K562 (cell line): ENCODE results near the gene ARL17B. TPM values are rescaled to one million over a fixed set of nuclear protein-coding genes. Genes with fewer than 3 reads are reported as not detected.

Experiments
- RREB1 ChIP-seq: fragments of 250-450 bp; sonication (Bioruptor Pico); IDR thresholded peaks from 2 replicates; pipeline ENCODE4 v1.4.0; 2020
- SNIP1 ChIP-seq: fragments of 450-650 bp; IDR thresholded peaks from 2 replicates; pipeline ENCODE4 v1.7.1; 2017; ENCODE audit warnings: low read depth, mild to moderate bottlenecking
- STAT5B ChIP-seq: fragments of 250-450 bp; sonication (Bioruptor Pico); IDR thresholded peaks from 2 replicates; pipeline ENCODE4 v1.8.0; 2021; ENCODE audit warnings: mild to moderate bottlenecking, inconsistent platforms
- ZNF395 ChIP-seq: fragments of 200-800 bp; sonication (Bioruptor generic); IDR thresholded peaks from 2 replicates; pipeline ENCODE4 v1.6.1; 2017; ENCODE audit warnings: missing genetic modification characterization, missing compliant biosample characterization
- ZNF766 ChIP-seq: fragments of 200-800 bp; sonication (Bioruptor generic); conservative IDR thresholded peaks from 2 replicates; pipeline ENCODE4 v1.6.1; 2016; ENCODE audit warnings: missing genetic modification characterization, missing compliant biosample characterization
- polyA plus RNA-seq, 8 experiments: library from polyadenylated mRNA; depleted of rRNA in 4 of 8; stranded (reverse) in 5 of 8; unstranded in 3 of 8; fragments of >200 nt; fragmentation: Nextera tagmentation in 2 of 8; fragmentation: Illumina TruSeq in 1 of 8; extraction: Ambion mirVana in 2 of 8; extraction: Trizol in 1 of 8; gene quantifications; 2 replicates each; pipeline versions ENCODE4 v1.2.1 to v1.2.3, GENCODE V29; 2011 to 2014; ENCODE audit warnings: inconsistent platforms in 1 of 8, missing spikeins in 1 of 8
- total RNA-seq, 7 experiments: library from RNA; depleted of rRNA in 6 of 7; stranded (reverse); fragments of >200 nt in 6 of 7; fragmentation: Illumina TruSeq in 2 of 7; extraction: Trizol in 2 of 7; gene quantifications; 2 replicates each; pipeline versions ENCODE4 v1.2.1 to v1.2.3, GENCODE V29; 2011 to 2021; ENCODE audit warnings: low replicate concordance in 1 of 7
- TF ChIP-seq, protein P1 (sequence below), 2 experiments: fragments of 450-650 bp; formaldehyde crosslinking in 1 of 2; IDR thresholded peaks; 2 replicates each; pipeline versions ENCODE4 v1.4.0 to v1.6.1; 2014 to 2020; ENCODE audit warnings: mild to moderate bottlenecking in 2 of 2, borderline replicate concordance in 1 of 2, low read depth in 1 of 2
- TF ChIP-seq, protein P2 (sequence below): fragments of 250-450 bp; sonication (Bioruptor Pico); IDR thresholded peaks from 2 replicates; pipeline ENCODE4 v1.8.0; 2021; ENCODE audit warnings: mild to moderate bottlenecking, moderate library complexity

ARL17B gene
- total and polyA plus RNA-seq, 9 of the 15 experiments (the other 6 are each of a cell fraction or from before 2014, with no cell fraction given): 4.0 to 24.2 (median 8.4) TPM

DNA sequence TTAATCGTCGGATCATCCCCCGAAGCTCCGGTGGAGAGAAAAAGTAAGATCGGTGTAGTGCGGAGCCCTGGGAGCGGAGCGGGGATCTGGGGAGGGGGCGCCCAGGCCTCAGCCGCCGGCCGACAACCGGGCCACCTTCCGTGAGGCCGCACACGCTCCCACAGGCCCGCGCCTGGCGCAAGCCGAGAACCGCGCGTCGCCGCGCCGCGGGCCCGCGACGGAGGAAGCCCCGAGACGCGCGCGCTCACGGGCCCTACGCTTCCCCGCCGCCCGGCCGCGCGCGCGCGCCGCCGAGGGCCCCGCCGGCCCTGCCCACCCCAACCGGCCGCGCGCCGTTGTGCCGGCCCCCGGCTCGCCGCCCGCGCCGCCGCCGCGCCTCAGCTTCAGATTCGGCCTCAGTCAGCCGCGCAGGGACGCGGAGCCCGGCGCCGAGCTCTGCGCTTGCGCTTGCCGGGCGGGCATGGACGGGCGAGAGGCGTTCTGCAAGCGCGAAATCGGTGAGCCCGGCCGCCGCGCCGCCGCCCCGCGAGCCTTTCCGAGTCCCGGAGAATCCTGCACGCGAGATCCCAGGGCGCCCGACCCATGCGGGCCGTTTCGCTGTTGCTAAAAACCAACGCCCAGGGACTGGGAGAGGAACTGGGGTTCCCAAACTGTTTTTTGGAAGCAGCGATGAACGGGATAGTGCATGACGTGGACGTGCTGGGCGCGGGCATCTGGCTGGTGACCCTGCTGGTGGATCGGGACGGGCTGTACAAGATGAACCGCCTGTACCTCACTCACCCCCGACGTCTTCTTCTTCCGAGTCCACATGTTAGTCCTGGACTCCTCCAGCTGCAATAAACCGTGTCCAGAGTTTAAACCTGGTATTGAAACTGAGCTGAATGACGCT is 94.7 kb downstream of the ARL17B start (continued):
- TF ChIP-seq, protein P1, sequence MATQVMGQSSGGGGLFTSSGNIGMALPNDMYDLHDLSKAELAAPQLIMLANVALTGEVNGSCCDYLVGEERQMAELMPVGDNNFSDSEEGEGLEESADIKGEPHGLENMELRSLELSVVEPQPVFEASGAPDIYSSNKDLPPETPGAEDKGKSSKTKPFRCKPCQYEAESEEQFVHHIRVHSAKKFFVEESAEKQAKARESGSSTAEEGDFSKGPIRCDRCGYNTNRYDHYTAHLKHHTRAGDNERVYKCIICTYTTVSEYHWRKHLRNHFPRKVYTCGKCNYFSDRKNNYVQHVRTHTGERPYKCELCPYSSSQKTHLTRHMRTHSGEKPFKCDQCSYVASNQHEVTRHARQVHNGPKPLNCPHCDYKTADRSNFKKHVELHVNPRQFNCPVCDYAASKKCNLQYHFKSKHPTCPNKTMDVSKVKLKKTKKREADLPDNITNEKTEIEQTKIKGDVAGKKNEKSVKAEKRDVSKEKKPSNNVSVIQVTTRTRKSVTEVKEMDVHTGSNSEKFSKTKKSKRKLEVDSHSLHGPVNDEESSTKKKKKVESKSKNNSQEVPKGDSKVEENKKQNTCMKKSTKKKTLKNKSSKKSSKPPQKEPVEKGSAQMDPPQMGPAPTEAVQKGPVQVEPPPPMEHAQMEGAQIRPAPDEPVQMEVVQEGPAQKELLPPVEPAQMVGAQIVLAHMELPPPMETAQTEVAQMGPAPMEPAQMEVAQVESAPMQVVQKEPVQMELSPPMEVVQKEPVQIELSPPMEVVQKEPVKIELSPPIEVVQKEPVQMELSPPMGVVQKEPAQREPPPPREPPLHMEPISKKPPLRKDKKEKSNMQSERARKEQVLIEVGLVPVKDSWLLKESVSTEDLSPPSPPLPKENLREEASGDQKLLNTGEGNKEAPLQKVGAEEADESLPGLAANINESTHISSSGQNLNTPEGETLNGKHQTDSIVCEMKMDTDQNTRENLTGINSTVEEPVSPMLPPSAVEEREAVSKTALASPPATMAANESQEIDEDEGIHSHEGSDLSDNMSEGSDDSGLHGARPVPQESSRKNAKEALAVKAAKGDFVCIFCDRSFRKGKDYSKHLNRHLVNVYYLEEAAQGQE (IDR thresholded peaks at IDR 0.05; ENCODE audit: borderline replicate concordance): no peak
- TF ChIP-seq, protein P1 (CRISPR knock-in tag; IDR thresholded peaks at IDR 0.05; ENCODE audit: low read depth): peak; percentile 85
- no peak for TF ChIP-seq STAT5B (CRISPR knock-in tag)
- TF ChIP-seq ZNF766 (CRISPR knock-in tag): peak; percentile 100
- TF ChIP-seq ZNF395 (CRISPR knock-in tag): peak; percentile 99
- TF ChIP-seq SNIP1: peak; percentile 28; the same call in 1 of the 2 replicates
- TF ChIP-seq, protein P2, sequence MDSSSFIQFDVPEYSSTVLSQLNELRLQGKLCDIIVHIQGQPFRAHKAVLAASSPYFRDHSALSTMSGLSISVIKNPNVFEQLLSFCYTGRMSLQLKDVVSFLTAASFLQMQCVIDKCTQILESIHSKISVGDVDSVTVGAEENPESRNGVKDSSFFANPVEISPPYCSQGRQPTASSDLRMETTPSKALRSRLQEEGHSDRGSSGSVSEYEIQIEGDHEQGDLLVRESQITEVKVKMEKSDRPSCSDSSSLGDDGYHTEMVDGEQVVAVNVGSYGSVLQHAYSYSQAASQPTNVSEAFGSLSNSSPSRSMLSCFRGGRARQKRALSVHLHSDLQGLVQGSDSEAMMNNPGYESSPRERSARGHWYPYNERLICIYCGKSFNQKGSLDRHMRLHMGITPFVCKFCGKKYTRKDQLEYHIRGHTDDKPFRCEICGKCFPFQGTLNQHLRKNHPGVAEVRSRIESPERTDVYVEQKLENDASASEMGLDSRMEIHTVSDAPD (CRISPR knock-in tag): no peak
- peak; percentile 73; the same call in 1 of the 2 replicates for TF ChIP-seq RREB1
